Smooth muscle cell of the brain vasculature (primary cell): ENCODE data around the gene NIPSNAP2.
"Not testable (repeated sequence)": the region's sequence is repeated elsewhere in the genome, so short reads cannot be mapped to it uniquely, and the experiment has no call there.

Experiments used
- DNase-seq: peaks from one replicate; pipeline ENCODE4 v3.0.0-alpha.2; 2012; ENCODE audit warnings: low read depth, low spot score

The NIPSNAP2 gene

DNA sequence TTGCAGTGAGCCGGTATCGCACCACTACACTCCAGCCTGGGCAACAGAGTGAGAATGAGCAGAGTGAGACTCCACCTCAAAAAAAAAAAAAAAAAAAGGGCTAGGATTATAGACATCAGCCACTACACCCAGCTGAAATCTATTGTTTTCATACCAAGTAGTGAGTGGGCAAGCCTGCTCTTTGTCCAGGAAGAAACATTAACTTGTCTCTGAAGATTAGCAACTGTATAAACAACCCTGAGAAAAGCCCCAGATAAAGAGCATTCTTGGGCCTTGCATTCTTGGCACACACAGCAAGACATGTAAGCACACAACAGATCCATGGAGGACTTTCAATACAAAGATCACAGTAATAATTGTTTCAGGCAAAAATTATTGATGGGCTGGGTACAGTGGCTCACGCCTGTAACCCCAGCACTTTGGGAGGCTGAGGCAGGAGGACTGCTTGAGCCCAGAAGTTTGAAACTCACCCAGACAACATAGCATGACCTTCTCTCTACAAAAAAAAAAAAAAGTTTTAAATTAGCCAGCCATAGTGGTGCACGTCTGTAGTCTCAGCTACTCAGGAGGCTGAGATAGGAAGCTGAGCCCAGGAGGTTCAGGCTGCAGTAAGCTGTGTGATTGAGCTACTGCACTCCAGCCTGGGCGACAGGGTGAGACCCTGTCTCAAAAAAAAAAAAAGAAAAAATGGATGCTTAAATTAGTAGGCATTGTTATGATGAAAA is 82.5 kb downstream of the NIPSNAP2 start:
- no peak for DNase-seq

GRCh38 chr7:56047446-56048116 is 83.2 kb downstream of the NIPSNAP2 start:
- DNase-seq, result not testable (repeated sequence)

DNA sequence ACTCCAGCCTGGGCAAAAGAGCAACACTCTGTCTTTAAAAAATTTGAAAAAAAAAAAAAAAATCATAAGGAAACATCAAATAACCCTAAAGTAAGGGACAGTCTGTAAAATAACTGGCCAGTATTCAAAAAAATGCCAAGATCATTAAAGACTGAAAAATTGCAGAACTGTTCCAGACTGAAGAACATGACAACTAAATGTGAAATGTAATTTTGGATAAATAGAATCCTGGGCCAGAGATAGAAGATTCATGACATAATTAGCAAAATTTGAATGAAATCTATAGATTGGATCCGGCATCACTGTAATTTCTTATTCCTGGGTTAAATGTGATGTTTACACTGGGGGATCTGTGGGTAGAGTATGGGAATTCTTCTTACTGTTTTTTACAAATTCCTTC is 83.9 kb downstream of the NIPSNAP2 start:
- DNase-seq, result no peak

DNA sequence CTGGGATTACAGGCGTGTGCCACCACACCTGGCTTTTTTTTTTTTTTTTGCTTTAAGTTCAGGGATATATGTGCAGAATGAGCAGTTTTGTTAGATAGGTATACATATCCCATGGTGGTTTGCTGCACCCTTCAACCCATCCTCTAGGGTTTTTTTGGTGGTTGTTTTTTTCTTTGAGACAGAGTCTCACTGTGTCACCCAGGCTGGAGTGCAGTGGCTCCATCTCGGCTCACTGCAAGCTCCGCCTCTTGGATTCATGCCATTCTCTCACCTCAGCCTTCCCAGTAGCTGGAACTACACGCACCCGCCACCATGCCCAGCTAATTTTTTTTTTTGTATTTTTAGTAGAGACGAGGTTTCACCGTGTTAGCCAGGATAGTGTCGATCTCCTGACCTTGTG is 84.4 kb downstream of the NIPSNAP2 start:
- not testable (repeated sequence) for DNase-seq
